PC-9 (cell line): Measurements from ENCODE around the gene ZSCAN21.

Experiments used
- EZH2 ChIP-seq: fragments of 200-600 bp; sonication (generic); IDR thresholded peaks from 2 replicates; pipeline ENCODE4 v1.8.0; 2017; ENCODE audit warnings: antibody characterized with exemption, low read depth
- TF ChIP-seq, protein P1 (sequence below): fragments of 200-600 bp; sonication (generic); conservative IDR thresholded peaks from 2 replicates; pipeline ENCODE4 v1.6.1; 2017; ENCODE audit warnings: mixed run types, antibody characterized with exemption, mild to moderate bottlenecking, moderate library complexity

DNA sequence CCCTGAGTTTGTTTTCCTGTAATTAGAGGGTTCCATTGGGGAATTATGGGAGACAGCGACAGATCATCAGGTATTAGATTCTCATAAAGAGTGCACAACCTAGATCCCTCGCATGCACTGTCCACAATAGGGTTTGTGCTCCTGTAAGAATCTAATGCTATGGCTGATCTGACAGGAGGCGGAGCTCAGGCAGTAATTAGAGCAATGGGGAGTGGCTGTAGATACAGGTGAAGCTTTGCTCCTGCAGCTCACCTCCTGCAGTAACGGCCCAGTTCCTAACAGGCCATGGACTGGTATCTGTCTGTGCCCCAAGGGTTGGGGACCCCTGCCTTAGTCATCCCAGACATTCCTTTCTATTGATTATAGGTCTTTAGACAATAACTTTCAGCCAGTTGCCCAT, 894 bp upstream of the ZSCAN21 start:
- TF ChIP-seq, protein P1, sequence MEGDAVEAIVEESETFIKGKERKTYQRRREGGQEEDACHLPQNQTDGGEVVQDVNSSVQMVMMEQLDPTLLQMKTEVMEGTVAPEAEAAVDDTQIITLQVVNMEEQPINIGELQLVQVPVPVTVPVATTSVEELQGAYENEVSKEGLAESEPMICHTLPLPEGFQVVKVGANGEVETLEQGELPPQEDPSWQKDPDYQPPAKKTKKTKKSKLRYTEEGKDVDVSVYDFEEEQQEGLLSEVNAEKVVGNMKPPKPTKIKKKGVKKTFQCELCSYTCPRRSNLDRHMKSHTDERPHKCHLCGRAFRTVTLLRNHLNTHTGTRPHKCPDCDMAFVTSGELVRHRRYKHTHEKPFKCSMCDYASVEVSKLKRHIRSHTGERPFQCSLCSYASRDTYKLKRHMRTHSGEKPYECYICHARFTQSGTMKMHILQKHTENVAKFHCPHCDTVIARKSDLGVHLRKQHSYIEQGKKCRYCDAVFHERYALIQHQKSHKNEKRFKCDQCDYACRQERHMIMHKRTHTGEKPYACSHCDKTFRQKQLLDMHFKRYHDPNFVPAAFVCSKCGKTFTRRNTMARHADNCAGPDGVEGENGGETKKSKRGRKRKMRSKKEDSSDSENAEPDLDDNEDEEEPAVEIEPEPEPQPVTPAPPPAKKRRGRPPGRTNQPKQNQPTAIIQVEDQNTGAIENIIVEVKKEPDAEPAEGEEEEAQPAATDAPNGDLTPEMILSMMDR = no peak
- TF ChIP-seq EZH2 = no peak
